ENCODE measurements around the gene CTNNAL1. TPM values are rescaled to one million over a fixed set of nuclear protein-coding genes. Genes with fewer than 3 reads are reported as not detected.

CTNNAL1 gene
- total RNA-seq, 1 experiment from 2014 or later = 85.6 TPM

DNA sequence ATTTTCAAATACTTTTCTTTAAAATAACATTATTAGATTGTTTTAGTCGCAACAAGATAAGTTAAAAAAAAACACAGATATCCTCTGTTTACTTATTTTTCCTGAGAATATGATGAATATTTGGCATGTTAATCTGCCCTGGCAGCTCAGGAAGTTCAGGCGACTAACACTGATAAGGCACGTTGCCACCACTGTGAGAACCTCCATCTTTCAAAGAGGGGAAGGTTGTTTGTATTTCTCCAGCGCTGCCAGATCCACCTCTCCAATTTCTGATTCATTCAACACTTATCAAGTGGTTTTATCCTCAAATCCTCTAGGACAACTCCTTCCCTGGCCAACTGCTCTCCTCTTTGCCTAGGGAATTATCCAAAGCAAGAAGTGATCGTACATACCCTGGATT, 21.8 kb downstream of the CTNNAL1 start:
- no peaks in the 10 kb centered on the region for H3K27me3 Mint-ChIP-seq (ENCODE audit: insufficient read depth, unreplicated experiment)
- no peaks in the 10 kb centered on the region for H3K9me3 Mint-ChIP-seq (ENCODE audit: unreplicated experiment)
- peaks cover 16% of the 10 kb centered on the region for H3K36me3 Mint-ChIP-seq (ENCODE audit: insufficient read depth, unreplicated experiment)
- TF ChIP-seq, protein P1, sequence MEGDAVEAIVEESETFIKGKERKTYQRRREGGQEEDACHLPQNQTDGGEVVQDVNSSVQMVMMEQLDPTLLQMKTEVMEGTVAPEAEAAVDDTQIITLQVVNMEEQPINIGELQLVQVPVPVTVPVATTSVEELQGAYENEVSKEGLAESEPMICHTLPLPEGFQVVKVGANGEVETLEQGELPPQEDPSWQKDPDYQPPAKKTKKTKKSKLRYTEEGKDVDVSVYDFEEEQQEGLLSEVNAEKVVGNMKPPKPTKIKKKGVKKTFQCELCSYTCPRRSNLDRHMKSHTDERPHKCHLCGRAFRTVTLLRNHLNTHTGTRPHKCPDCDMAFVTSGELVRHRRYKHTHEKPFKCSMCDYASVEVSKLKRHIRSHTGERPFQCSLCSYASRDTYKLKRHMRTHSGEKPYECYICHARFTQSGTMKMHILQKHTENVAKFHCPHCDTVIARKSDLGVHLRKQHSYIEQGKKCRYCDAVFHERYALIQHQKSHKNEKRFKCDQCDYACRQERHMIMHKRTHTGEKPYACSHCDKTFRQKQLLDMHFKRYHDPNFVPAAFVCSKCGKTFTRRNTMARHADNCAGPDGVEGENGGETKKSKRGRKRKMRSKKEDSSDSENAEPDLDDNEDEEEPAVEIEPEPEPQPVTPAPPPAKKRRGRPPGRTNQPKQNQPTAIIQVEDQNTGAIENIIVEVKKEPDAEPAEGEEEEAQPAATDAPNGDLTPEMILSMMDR (IDR thresholded peaks at IDR 0.05; ENCODE audit: unreplicated experiment) = no peak
- H3K4me3 Mint-ChIP-seq (ENCODE audit: unreplicated experiment) = no peak overlapping the region
- no peak overlapping the region for H3K27ac Mint-ChIP-seq (ENCODE audit: low read depth, unreplicated experiment)
- no TSS peak for BruUV-seq (replicated peaks)
- DNase-seq (ENCODE audit: unreplicated experiment) = no peak
- CTCF ChIA-PET = interaction anchor here (0.6 kb wide), 1 partner anchor 354 kb away, joined by 3 read pairs; no protein-coding TSS in a partner anchor
- no peaks in the 10 kb centered on the region for H3K4me1 Mint-ChIP-seq (ENCODE audit: insufficient read depth, unreplicated experiment)
- intact Hi-C loops (cut with micrococcal nuclease) = no loop called here
- POLR2A ChIA-PET = interaction anchor here (2.2 kb wide), 1 partner anchor 19 kb away, joined by 5 read pairs; no protein-coding TSS in a partner anchor

DNA sequence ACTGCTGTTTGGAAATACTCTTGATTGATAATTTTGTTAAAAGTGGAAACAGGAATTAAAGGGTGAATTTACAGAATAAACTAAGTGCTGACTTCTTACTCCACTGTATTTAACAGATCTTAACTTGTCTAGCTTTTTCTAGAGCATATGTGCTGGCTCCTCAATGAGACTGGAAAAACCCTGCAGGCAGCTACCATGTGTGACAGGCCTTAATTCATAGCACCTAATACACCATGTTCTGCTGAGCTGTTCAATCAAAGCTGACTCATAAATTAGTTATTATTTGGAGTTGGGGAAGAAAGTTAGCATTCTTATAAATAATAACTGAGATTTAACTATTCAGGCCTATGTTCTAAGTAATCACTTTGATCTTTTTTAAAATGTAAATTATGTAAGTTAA, 29.4 kb downstream of the CTNNAL1 start:
- intact Hi-C loops (cut with micrococcal nuclease) = no loop called here

DNA sequence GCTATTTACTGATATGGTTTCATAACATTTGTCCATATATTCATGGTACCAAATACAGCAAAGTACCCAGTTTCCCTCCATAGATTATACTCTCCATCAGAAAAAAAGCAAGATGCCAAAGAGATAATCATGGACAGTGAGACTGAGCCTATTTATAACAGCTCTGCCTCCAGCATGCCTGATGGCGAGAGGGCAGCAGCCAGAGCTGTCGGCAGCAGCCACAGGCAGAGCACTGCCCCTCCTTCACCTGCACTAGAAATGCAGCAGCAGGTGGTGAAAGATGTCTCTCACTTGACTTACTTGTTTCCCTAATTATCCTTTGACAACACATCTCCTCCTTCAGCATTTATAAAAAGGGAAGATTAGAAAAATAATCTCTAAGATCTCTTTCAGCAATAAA, 32.4 kb downstream of the CTNNAL1 start:
- no peaks in the 10 kb centered on the region for H3K27me3 Mint-ChIP-seq (ENCODE audit: insufficient read depth, unreplicated experiment)

More for the DNA sequence above, 29.4 kb downstream of the CTNNAL1 start:
- H3K27ac Mint-ChIP-seq (ENCODE audit: low read depth, unreplicated experiment) = no peak overlapping the region
- H3K36me3 Mint-ChIP-seq (ENCODE audit: insufficient read depth, unreplicated experiment) = peaks cover 11% of the 10 kb centered on the region
- H3K9me3 Mint-ChIP-seq (ENCODE audit: unreplicated experiment) = no peaks in the 10 kb centered on the region
- no peak overlapping the region for H3K4me3 Mint-ChIP-seq (ENCODE audit: unreplicated experiment)
- H3K27me3 Mint-ChIP-seq (ENCODE audit: insufficient read depth, unreplicated experiment) = no peaks in the 10 kb centered on the region
- no peaks in the 10 kb centered on the region for H3K4me1 Mint-ChIP-seq (ENCODE audit: insufficient read depth, unreplicated experiment)
- POLR2A ChIA-PET = interaction anchor here (0.5 to 2.0 kb wide), 3 partner anchors 28 to 47 kb away, joined by 3 to 5 read pairs (median 4); no protein-coding TSS in a partner anchor
- CTCF ChIA-PET = interaction anchor here (0.5 to 0.7 kb wide), 3 partner anchors 20 to 61 kb away, joined by 3 read pairs; no protein-coding TSS in a partner anchor
- no peak for DNase-seq (ENCODE audit: unreplicated experiment)
- BruUV-seq (replicated peaks) = no TSS peak
- TF ChIP-seq, protein P1 (IDR thresholded peaks at IDR 0.05; ENCODE audit: unreplicated experiment) = no peak

DNA sequence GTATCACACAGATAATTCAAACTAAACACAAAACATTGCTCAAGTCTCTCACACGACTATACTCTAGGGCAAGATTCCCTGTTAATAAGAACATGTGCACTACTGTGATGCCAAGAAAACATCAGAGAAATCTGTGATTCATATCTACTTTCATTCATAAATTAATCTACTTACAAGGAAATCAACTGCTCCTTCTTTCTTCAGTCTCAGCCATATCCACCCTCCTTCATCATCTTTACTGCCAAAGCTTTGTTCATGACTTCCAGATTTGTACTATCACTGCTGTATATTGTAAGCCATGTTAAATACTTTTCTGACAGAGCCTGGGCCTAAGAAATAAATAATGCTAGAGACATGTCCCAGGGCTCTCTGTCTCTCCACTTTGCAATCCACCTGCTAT, 35.1 kb downstream of the CTNNAL1 start:
- intact Hi-C loops (cut with micrococcal nuclease) = no loop called here
- DNase-seq (ENCODE audit: unreplicated experiment) = no peak
- no peaks in the 10 kb centered on the region for H3K27me3 Mint-ChIP-seq (ENCODE audit: insufficient read depth, unreplicated experiment)
- no peaks in the 10 kb centered on the region for H3K9me3 Mint-ChIP-seq (ENCODE audit: unreplicated experiment)
- H3K4me1 Mint-ChIP-seq (ENCODE audit: insufficient read depth, unreplicated experiment) = no peaks in the 10 kb centered on the region
- TF ChIP-seq, protein P1 (IDR thresholded peaks at IDR 0.05; ENCODE audit: unreplicated experiment) = no peak
- no peak overlapping the region for H3K27ac Mint-ChIP-seq (ENCODE audit: low read depth, unreplicated experiment)
- no TSS peak for BruUV-seq (replicated peaks)
- CTCF ChIA-PET = interaction anchor here (1.1 kb wide), 1 partner anchor 22 kb away, joined by 3 read pairs; no protein-coding TSS in a partner anchor
- H3K36me3 Mint-ChIP-seq (ENCODE audit: insufficient read depth, unreplicated experiment) = peaks cover 6% of the 10 kb centered on the region
- no peak overlapping the region for H3K4me3 Mint-ChIP-seq (ENCODE audit: unreplicated experiment)
- POLR2A ChIA-PET = interaction anchor here (0.7 to 1.1 kb wide), 3 partner anchors 27 to 140 kb away, joined by 3 read pairs; no protein-coding TSS in a partner anchor

More for the DNA sequence above, 32.4 kb downstream of the CTNNAL1 start:
- ChIA-PET CTCF (no interaction called here), POLR2A (no interaction called here)
- no peak overlapping the region for H3K4me3 Mint-ChIP-seq (ENCODE audit: unreplicated experiment)
- DNase-seq (ENCODE audit: unreplicated experiment) = no peak
- intact Hi-C loops (cut with micrococcal nuclease) = no loop called here
- TF ChIP-seq, protein P1 (IDR thresholded peaks at IDR 0.05; ENCODE audit: unreplicated experiment) = no peak
- H3K36me3 Mint-ChIP-seq (ENCODE audit: insufficient read depth, unreplicated experiment) = peaks cover 6% of the 10 kb centered on the region
- BruUV-seq (replicated peaks) = no TSS peak
- no peak overlapping the region for H3K27ac Mint-ChIP-seq (ENCODE audit: low read depth, unreplicated experiment)
- no peaks in the 10 kb centered on the region for H3K4me1 Mint-ChIP-seq (ENCODE audit: insufficient read depth, unreplicated experiment)
- H3K9me3 Mint-ChIP-seq (ENCODE audit: unreplicated experiment) = no peaks in the 10 kb centered on the region
